HG03039 (cell line): ENCODE data around the gene CDY1B.
"Not testable (repeated sequence)": the region's sequence is repeated elsewhere in the genome, so short reads cannot be mapped to it uniquely, and the experiment has no call there.

Experiments
- ATAC-seq: cut with Tn5 transposase; IDR thresholded peaks from one replicate; pipeline ENCODE4 v1.9.1; 2021; ENCODE audit warnings: mild to moderate bottlenecking, moderate library complexity; ENCODE audit not compliant: unreplicated experiment

CDY1B gene, protein sequence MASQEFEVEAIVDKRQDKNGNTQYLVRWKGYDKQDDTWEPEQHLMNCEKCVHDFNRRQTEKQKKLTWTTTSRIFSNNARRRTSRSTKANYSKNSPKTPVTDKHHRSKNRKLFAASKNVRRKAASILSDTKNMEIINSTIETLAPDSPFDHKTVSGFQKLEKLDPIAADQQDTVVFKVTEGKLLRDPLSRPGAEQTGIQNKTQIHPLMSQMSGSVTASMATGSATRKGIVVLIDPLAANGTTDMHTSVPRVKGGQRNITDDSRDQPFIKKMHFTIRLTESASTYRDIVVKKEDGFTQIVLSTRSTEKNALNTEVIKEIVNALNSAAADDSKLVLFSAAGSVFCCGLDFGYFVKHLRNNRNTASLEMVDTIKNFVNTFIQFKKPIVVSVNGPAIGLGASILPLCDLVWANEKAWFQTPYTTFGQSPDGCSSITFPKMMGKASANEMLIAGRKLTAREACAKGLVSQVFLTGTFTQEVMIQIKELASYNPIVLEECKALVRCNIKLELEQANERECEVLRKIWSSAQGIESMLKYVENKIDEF

DNA sequence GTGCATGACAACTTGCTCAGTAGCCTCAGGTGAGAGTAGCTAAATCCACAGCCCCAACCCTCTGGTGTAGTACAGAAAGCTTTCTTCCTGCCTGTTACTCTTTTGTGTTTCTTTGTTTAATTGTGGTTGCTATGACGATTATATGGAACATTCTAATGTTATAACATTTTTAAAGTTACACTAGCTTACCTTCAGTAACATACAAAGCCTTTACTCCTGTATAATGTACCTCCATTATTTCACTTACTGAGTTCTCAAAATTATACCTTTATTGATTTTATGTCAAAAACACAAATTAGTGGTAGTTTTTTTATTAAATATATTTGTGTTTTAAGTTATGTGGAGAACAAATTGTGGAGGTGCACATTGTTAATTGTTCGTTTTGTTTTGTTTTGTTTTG, at the start of gene CDY1B:
Gene CDY1B, minus strand, starts transcription at position 101 of the 400 bp plus-strand sequence. CDS start 331 bp downstream, outside the sequence.
- ATAC-seq: not testable (repeated sequence)

DNA sequence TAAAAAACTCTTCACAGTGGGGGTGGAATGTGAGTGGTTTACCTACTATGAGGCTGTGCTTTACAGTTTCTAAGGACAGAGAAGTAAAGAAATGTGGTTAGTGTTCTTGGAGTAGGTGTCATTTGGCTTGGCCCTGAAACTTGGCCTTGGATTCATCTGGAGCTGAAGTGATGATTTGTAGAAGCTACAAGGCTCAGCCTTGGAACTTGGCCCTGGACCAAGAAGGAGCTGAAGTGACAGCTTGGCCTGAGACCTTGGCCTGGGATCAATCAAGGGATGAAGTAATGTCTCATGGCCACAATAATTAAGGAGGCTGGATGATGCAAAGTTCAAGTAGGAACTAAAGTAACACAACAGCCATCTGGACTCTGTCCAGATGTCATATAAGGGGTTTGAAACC, 1.7 kb upstream of the CDY1B start:
- ATAC-seq: not testable (repeated sequence)

DNA sequence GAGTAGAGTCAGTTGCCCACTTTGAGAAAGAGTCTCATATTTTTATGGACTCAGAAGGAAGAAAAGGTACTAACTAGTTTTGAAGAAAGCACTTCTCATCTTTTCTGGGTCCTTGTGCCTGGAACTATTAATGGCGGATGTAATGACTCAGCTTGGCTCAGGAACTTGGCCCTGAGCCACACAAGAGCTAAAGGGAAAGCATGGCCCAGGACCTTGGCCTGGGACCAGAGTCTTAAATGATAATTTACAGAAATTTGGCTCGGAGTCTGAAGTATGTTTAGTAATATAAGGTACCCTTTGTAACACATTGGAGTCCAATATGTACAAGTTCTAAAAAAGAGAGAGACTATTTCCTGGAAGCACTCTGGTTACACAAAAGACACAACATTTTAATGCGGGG, 4.6 kb downstream of the CDY1B start:
- ATAC-seq: not testable (repeated sequence)

DNA sequence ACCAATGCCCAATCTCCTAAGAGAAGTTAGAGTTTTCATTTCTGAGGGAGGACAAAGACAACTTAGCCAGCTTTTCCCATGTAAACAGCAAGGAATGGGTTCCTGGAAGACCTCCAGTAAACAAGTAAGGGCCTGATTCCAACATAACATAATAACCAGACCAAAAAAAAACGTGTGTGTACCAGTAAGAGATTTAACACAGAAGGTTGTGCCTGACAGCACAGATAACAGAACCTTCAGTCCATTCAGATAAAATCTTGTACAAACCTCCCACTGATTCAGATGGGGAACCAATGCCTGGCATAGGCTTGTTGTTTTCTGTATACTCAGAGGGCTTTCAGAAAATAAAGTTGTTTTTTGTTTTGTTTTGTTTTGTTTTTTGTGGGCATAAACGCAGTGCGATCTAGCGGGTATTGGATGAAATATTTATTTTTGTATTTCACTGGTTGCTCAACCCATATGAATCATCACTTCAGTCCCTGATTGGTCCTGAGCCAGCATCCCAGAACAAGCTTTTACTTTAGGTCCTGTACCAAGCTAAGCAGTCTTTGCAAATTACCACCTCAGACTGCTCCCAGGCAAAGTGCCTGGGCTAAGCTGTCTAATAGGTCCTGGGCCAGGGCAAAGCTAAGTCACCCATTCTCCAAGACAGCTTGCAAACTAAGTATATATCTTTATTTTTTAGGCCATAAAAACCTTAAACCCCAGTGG, 8.7 kb downstream of the CDY1B start:
- ATAC-seq: not testable (repeated sequence)

DNA sequence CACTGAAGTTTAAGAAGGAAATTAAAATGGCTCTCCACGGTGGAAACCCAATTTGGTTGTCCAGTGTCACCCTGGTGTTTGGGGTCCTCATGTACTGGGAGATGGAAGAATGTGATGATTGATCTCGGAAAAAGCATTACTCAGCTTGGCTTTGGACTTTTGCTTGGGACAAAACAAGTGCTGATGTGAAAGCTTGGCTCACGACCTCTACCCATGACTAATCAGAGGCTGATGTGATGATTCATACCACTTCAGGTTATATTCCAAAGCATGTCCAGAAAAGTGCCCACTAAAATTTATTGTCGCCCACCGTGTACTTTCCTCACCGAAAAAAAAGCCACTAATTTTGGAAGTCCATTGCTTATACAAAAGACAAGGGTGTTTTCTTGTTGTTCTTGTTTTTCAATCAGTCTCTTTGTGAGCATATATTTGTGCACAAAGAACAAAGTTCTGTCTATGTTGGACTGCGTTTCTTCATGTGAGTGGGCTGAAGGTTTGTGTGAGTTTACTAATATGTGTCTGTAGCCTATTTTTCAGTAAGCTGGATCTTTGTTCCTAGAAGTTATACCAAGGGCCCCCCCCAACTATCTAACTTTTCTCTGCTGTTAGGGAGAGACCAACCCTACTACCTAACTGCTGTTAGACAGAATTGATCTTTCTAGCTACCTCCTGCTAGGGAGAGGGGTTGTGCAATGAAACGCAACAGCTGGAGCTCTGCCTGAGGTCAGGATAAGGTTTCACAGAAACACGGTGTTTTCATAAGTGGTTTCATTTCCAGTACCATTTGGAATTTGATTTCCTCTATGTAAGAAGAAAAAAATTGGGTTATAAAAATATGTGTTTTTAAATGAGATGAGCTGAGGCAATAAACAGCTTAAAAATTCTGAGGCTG, 21.4 kb downstream of the CDY1B start:
- ATAC-seq: not testable (repeated sequence)
